Measurements from ENCODE around the gene ODF4.
A peak's percentile ranks its signal among the peaks of the same experiment; 100 is the strongest.
"Not testable (repeated sequence)": the region's sequence is repeated elsewhere in the genome, so short reads cannot be mapped to it uniquely, and the experiment has no call there.

The ODF4 gene

DNA sequence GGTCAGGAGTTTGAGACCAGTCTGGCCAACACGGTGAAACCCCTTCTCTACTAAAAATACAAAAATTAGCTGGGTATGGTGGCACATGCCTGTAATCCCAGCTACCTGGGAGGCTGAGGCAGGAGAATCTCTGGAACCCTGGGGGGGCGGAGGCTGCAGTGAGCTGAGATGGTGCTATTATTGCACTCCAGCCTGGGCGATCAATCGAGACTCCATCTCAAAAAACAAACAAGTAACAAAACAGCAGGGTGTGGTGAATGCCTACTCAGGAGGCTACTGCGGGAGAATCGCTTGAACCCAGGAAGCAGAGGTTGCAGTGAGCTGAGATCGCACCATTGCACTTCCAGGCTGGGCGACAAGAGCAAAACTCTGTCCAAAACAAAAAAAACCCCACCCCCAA is 38.5 kb downstream of the ODF4 start:
- Mint-ChIP-seq H3K4me1 (peaks cover 47% of the 10 kb centered on the region), H3K36me3 (ENCODE audit: insufficient read depth) (peaks cover 67% of the 10 kb centered on the region)
- not testable (repeated sequence) for H3K9me3 Mint-ChIP-seq; ATAC-seq (replicated peaks; ENCODE audit: extremely low read depth, poor library complexity, severe bottlenecking); H3K27ac Mint-ChIP-seq (ENCODE audit: low read depth); DNase-seq (ENCODE audit: low spot score in 2 of 2); H3K27me3 Mint-ChIP-seq; H3K4me3 Mint-ChIP-seq

- Mint-ChIP-seq H3K36me3 (ENCODE audit: insufficient read depth) (peaks cover 80% of the 10 kb centered on the region), H3K27ac (ENCODE audit: low read depth) (no peak overlapping the region), H3K27me3 (no peaks in the 10 kb centered on the region), H3K4me1 (peaks cover 63% of the 10 kb centered on the region), H3K9me3 (no peaks in the 10 kb centered on the region), H3K4me3 (no peak overlapping the region)
- DNase-seq (ENCODE audit: low spot score in 2 of 2) = no peak
- no peak for ATAC-seq (replicated peaks; ENCODE audit: extremely low read depth, poor library complexity, severe bottlenecking)
Measured at GRCh38 chr17:8380049-8380448, 40.4 kb downstream of the ODF4 start.

DNA sequence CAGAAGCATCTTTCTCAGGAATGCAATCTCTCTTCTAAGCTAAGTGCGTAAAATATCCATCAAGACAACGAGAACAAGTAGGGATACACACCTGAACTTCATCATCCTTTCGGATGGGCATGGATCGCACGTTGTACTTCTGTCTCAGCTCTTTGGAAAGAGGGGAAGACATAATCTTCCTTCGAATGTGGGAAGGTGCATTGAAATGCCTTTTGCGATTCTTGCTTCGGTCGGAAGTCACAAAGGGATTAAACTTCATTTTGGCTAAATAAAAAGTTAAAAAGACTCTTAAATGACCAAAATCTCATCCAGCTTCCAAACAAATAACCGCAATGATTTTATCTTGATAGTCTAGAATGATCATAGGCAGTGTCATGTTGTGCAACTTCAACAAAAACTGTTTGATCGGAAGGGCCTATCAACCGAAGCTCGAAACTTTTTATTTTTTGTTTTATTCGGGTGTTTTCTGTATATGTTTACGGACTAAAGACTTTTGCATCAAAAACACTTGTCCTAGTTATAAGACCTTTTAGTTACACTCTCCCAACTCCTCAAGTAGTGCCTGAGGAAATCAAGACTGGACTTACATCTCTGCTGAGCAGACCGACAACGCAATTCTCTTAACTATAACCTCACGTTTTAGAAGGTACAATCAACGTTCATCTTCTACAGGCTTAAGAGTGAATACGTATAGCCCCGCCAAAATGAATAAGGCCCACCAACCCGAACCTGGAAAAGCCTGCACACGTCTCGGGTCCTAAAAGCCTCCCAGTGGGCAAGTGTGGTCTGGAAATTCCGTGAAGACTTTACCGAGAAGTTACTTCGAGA is 42.6 kb downstream of the ODF4 start:
- peak overlapping the region; percentile 94 for H3K27ac Mint-ChIP-seq (ENCODE audit: low read depth)
- ATAC-seq (replicated peaks; ENCODE audit: extremely low read depth, poor library complexity, severe bottlenecking) (no peak), DNase-seq (ENCODE audit: low spot score in 2 of 2) (no peak)
- no peaks in the 10 kb centered on the region for H3K9me3 Mint-ChIP-seq
- H3K36me3 Mint-ChIP-seq (ENCODE audit: insufficient read depth) = peaks cover 70% of the 10 kb centered on the region
- no peaks in the 10 kb centered on the region for H3K27me3 Mint-ChIP-seq
- peak overlapping the region; percentile 97 for H3K4me3 Mint-ChIP-seq
- H3K4me1 Mint-ChIP-seq = peaks cover 61% of the 10 kb centered on the region

DNA sequence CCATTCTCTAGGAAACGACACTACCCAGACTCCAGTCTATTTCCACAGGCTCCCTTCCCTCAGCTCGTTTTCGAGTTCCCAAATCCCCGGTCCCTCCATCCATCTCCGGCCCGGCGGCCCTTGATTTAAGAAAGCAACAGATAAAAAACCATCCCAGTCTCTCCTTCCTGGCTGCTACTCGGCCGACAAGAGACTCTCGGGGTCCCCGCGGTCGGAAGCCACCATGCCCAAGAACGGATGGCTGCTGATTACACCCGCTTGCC is 43.2 kb downstream of the ODF4 start:
- DNase-seq (ENCODE audit: low spot score in 2 of 2) (no peak), ATAC-seq (replicated peaks; ENCODE audit: extremely low read depth, poor library complexity, severe bottlenecking) (no peak)
- Mint-ChIP-seq H3K4me3 (peak overlapping the region; percentile 97), H3K27me3 (no peaks in the 10 kb centered on the region), H3K9me3 (no peaks in the 10 kb centered on the region), H3K27ac (ENCODE audit: low read depth) (peak overlapping the region; percentile 94), H3K4me1 (peaks cover 62% of the 10 kb centered on the region), H3K36me3 (ENCODE audit: insufficient read depth) (peaks cover 65% of the 10 kb centered on the region)

GRCh38 chr17:8383143-8383822 is 43.6 kb downstream of the ODF4 start, which contains the start of gene RPL26:
Gene RPL26 (minus strand): TSS chr17:8383193. CDS start chr17:8382310, 883 bp downstream.
- DNase-seq (ENCODE audit: low spot score in 2 of 2) (peak; percentile 96 to 97), ATAC-seq (replicated peaks; ENCODE audit: extremely low read depth, poor library complexity, severe bottlenecking) (peak; percentile 86)
- Mint-ChIP-seq H3K9me3 (no peaks in the 10 kb centered on the region), H3K4me1 (peaks cover 67% of the 10 kb centered on the region), H3K27me3 (no peaks in the 10 kb centered on the region), H3K36me3 (ENCODE audit: insufficient read depth) (peaks cover 60% of the 10 kb centered on the region), H3K4me3 (peak within 1 kb of the TSS; percentile 97), H3K27ac (ENCODE audit: low read depth) (peak within 1 kb of the TSS; percentile 94)

DNA sequence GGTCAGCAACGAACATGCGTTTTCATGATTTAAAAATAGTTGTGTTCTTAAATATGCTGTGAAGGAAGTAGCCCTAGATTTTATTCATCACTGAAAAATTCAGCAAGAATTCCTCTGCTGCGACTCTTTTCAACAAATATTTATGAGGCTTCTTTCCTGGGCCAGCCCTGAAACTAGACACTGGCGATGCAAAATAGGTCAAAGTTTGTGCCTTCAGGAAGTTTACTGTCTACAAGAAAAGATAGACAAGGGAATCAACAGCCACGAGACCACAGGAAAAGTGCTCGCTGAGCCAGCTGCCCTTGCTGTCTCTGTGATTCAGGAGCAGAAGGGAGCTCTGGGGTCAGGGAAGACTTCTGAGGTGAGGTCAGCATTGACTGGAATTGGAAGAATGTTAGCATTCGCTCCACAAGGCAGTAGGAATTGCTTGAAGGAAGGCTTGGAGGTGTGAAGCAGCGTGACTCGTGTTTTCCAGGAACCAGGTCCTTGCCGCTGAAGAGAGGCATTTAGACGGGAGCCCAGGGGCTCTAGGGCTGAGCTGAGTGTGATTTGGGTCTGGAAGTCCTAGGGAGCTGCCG is 45.2 kb downstream of the ODF4 start:
- no peak for DNase-seq (ENCODE audit: low spot score in 2 of 2)
- Mint-ChIP-seq H3K4me3 (peak overlapping the region; percentile 97), H3K27me3 (no peaks in the 10 kb centered on the region), H3K36me3 (ENCODE audit: insufficient read depth) (peaks cover 46% of the 10 kb centered on the region), H3K9me3 (no peaks in the 10 kb centered on the region), H3K4me1 (peaks cover 70% of the 10 kb centered on the region), H3K27ac (ENCODE audit: low read depth) (peak overlapping the region; percentile 57)
- no peak for ATAC-seq (replicated peaks; ENCODE audit: extremely low read depth, poor library complexity, severe bottlenecking)

DNA sequence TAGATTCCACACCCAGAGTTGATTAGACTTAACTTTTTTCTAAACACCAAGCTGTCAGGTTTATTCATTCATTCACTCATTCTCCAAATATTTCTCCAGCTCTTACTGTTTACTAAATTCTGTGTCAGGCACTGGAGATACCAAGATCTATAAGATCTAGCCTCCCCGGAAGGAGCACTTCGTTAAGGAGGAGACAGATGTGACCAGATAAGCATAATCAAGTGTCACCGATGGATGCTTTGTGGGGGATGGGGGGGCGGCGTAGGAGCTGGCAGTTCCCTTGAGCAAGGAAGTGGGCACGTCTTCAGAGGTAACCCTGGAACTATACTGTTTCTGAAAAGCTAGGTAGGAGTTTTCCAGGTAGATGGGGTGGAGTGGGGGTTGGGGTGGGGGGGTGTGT is 47.2 kb downstream of the ODF4 start:
- H3K4me3 Mint-ChIP-seq = no peak overlapping the region
- H3K27me3 Mint-ChIP-seq = no peaks in the 10 kb centered on the region
- peaks cover 60% of the 10 kb centered on the region for H3K4me1 Mint-ChIP-seq
- H3K27ac Mint-ChIP-seq (ENCODE audit: low read depth) = no peak overlapping the region
- no peaks in the 10 kb centered on the region for H3K9me3 Mint-ChIP-seq
- H3K36me3 Mint-ChIP-seq (ENCODE audit: insufficient read depth) = peaks cover 27% of the 10 kb centered on the region
- no peak for DNase-seq (ENCODE audit: low spot score in 2 of 2)
- no peak for ATAC-seq (replicated peaks; ENCODE audit: extremely low read depth, poor library complexity, severe bottlenecking)

DNA sequence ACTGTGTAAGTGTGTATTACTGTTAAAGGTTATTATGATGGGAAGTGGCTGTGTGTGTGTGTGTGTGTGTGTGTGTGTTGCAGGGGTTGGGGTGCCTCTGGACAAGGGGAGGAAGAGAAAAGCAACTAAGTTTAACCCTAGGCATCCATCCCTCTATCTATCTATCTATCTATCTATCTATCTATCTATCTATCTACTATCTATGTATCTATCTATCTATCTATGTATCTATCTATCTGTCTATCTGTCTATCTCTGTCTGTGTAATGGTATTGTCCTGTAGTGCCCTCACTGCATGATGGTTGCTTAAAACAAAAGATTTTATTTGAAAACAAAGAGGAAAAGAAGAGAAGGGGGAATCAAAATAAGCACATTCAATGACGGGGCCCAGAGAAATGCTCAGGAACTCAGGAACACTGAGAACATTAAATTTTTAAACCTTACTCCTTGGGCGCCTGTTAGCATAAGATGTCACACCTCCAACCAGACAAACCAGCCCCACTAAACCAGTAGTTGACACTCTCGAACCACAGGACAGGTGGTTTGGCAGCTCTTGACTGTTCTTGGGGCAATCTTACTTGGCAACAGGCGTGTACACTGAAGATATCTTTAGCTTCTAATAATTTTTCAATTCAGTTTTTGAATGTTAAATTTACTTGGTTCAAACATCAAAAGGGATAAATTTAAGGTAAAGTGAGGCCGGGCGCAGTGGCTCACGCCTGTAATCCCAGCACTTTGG is 48.4 kb downstream of the ODF4 start:
- Mint-ChIP-seq H3K9me3 (no peaks in the 10 kb centered on the region), H3K36me3 (ENCODE audit: insufficient read depth) (peaks cover 15% of the 10 kb centered on the region), H3K27me3 (no peaks in the 10 kb centered on the region), H3K27ac (ENCODE audit: low read depth) (peak overlapping the region; percentile 77), H3K4me1 (peaks cover 53% of the 10 kb centered on the region), H3K4me3 (peak overlapping the region; percentile 50)
- ATAC-seq (replicated peaks; ENCODE audit: extremely low read depth, poor library complexity, severe bottlenecking) (peak; percentile 77), DNase-seq (ENCODE audit: low spot score in 2 of 2) (peak in 1 of 2 donors; percentile 71)

DNA sequence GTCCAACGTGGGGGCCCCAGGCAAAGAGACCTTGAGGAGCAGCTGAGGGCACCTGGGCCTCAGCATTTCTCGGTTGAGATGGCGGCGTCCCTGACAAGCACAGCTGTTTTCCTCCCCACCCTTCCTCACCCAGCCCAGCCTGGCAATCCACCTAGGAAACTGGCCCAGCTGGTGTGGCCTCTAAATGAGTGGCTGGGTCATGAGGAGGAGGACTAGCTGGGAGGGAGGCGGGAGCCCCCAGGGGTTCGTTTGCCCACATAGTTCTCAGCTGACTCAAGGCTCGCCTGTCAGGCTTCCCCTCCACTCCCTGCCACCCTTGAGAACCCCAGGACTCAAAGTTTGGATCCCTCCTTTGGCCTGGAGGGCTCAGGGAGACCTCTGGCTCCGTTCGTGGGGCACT is 52.1 kb downstream of the ODF4 start:
- H3K4me1 Mint-ChIP-seq = peaks cover 40% of the 10 kb centered on the region
- no peak overlapping the region for H3K27ac Mint-ChIP-seq (ENCODE audit: low read depth)
- no peak overlapping the region for H3K4me3 Mint-ChIP-seq
- H3K9me3 Mint-ChIP-seq = no peaks in the 10 kb centered on the region
- ATAC-seq (replicated peaks; ENCODE audit: extremely low read depth, poor library complexity, severe bottlenecking) (no peak), DNase-seq (ENCODE audit: low spot score in 2 of 2) (no peak)
- peaks cover 12% of the 10 kb centered on the region for H3K27me3 Mint-ChIP-seq
- H3K36me3 Mint-ChIP-seq (ENCODE audit: insufficient read depth) = peaks cover 5% of the 10 kb centered on the region

GRCh38 chr17:8392274-8392673 is 52.6 kb downstream of the ODF4 start:
- peaks cover 5% of the 10 kb centered on the region for H3K36me3 Mint-ChIP-seq (ENCODE audit: insufficient read depth)
- no peak overlapping the region for H3K4me3 Mint-ChIP-seq
- H3K9me3 Mint-ChIP-seq = no peaks in the 10 kb centered on the region
- peaks cover 12% of the 10 kb centered on the region for H3K27me3 Mint-ChIP-seq
- H3K27ac Mint-ChIP-seq (ENCODE audit: low read depth) = no peak overlapping the region
- ATAC-seq (replicated peaks; ENCODE audit: extremely low read depth, poor library complexity, severe bottlenecking) = no peak
- peaks cover 36% of the 10 kb centered on the region for H3K4me1 Mint-ChIP-seq
- no peak for DNase-seq (ENCODE audit: low spot score in 2 of 2)

- Mint-ChIP-seq H3K27me3 (peaks cover 17% of the 10 kb centered on the region), H3K4me3 (peak overlapping the region; percentile 42), H3K4me1 (peaks cover 30% of the 10 kb centered on the region), H3K36me3 (ENCODE audit: insufficient read depth) (peaks cover 5% of the 10 kb centered on the region), H3K27ac (ENCODE audit: low read depth) (peak overlapping the region; percentile 94), H3K9me3 (no peaks in the 10 kb centered on the region)
- DNase-seq (ENCODE audit: low spot score in 2 of 2) (no peak), ATAC-seq (replicated peaks; ENCODE audit: extremely low read depth, poor library complexity, severe bottlenecking) (no peak)
Measured at GRCh38 chr17:8392674-8393469, 53.2 kb downstream of the ODF4 start.

Data from central memory CD8-positive, alpha-beta T cell (primary cell).